Natural killer cell (primary cell): Measurements from ENCODE around the gene FNTB. TPM values are rescaled to one million over a fixed set of nuclear protein-coding genes. Genes with fewer than 3 reads are reported as not detected.
A peak's percentile ranks its signal among the peaks of the same experiment; 100 is the strongest.

Experiments
- ATAC-seq, 3 donors: fragments of 150-1000 bp in 2 of 3; fragments of 200-7000 bp in 1 of 3; cut with Tn5 transposase; 1 replicate in 1 of 3; 2 replicates in 2 of 3; pipeline ENCODE4 v1.10.0; 2021; ENCODE audit warnings: mild to moderate bottlenecking in 2 of 3, moderate library complexity in 2 of 3
- DNase-seq, 2 donors: peaks; one replicate each; pipeline versions ENCODE4 v3.0.0 to v3.0.0-alpha.2; 2013 to 2021; ENCODE audit warnings: mixed read lengths in 1 of 2
- H3K27ac ChIP-seq: one replicate; pipeline ENCODE4 v1.5.1; 2013; ENCODE audit warnings: mild to moderate bottlenecking, low read length
- H3K27me3 ChIP-seq: one replicate; pipeline ENCODE4 v1.6.1; 2013; ENCODE audit warnings: low read length; ENCODE audit not compliant: control insufficient read depth, insufficient read depth
- H3K36me3 ChIP-seq: one replicate; pipeline ENCODE4 v1.6.1; 2013; ENCODE audit warnings: low read length; ENCODE audit not compliant: control insufficient read depth, insufficient read depth
- H3K4me1 ChIP-seq: one replicate; pipeline ENCODE4 v1.6.1; 2013; ENCODE audit warnings: low read length; ENCODE audit not compliant: control insufficient read depth, insufficient read depth
- H3K4me3 ChIP-seq: one replicate; pipeline ENCODE4 v1.5.1; 2013; ENCODE audit warnings: low read length
- H3K9me3 ChIP-seq: one replicate; pipeline ENCODE4 v1.6.1; 2013; ENCODE audit warnings: low read length; ENCODE audit not compliant: control insufficient read depth, insufficient read depth
- H3K27ac Mint-ChIP-seq, 2 donors: one replicate each; pipeline ENCODE4 v1.8.0; 2022; ENCODE audit warnings: mild to moderate bottlenecking in 2 of 2, mixed read lengths in 2 of 2, moderate library complexity in 1 of 2
- H3K27me3 Mint-ChIP-seq, 2 donors: one replicate each; pipeline ENCODE4 v1.8.0; 2022; ENCODE audit warnings: low read depth in 2 of 2, mixed read lengths in 2 of 2
- H3K36me3 Mint-ChIP-seq: one replicate; pipeline ENCODE4 v1.8.0; 2022; ENCODE audit warnings: mixed read lengths
- H3K4me1 Mint-ChIP-seq, 2 donors: one replicate each; pipeline ENCODE4 v1.8.0; 2022; ENCODE audit warnings: mixed read lengths in 2 of 2
- H3K4me3 Mint-ChIP-seq: one replicate; pipeline ENCODE4 v1.8.0; 2022; ENCODE audit warnings: mild to moderate bottlenecking, moderate library complexity, mixed read lengths
- H3K9me3 Mint-ChIP-seq, 2 donors: one replicate each; pipeline ENCODE4 v1.8.0; 2022; ENCODE audit warnings: mixed read lengths in 2 of 2
- WGBS: methylation state at CpG from one replicate; pipeline ENCODE4 v1.1.7; 2013; ENCODE audit warnings: missing lambda C conversion rate; ENCODE audit not compliant: insufficient coverage; 5-methylcytosine and 5-hydroxymethylcytosine counted together
- intact Hi-C: fragments of 100-400 bp; cut with micrococcal nuclease; formaldehyde crosslinking; loops from one replicate; pipeline ENCODE4 v1.14.2; 2022
- total RNA-seq, 4 donors: library from RNA; stranded (reverse); fragments of 120-200 nt in 1 of 4; gene quantifications; one replicate each; pipeline versions ENCODE4 v1.2.3 to v1.2.4, GENCODE V29; 2013 to 2022
- TF ChIP-seq, protein P1 (sequence below): fragments of 200-600 bp; IDR thresholded peaks from one replicate; pipeline ENCODE4 v1.8.0; 2022; ENCODE audit warnings: antibody characterized with exemption

FNTB gene
- total RNA-seq, 3 donors from 2014 or later (not counting 1 experiment from before 2014, with no cell fraction given), result 4.0 to 8.7 (median 8.4) TPM

DNA sequence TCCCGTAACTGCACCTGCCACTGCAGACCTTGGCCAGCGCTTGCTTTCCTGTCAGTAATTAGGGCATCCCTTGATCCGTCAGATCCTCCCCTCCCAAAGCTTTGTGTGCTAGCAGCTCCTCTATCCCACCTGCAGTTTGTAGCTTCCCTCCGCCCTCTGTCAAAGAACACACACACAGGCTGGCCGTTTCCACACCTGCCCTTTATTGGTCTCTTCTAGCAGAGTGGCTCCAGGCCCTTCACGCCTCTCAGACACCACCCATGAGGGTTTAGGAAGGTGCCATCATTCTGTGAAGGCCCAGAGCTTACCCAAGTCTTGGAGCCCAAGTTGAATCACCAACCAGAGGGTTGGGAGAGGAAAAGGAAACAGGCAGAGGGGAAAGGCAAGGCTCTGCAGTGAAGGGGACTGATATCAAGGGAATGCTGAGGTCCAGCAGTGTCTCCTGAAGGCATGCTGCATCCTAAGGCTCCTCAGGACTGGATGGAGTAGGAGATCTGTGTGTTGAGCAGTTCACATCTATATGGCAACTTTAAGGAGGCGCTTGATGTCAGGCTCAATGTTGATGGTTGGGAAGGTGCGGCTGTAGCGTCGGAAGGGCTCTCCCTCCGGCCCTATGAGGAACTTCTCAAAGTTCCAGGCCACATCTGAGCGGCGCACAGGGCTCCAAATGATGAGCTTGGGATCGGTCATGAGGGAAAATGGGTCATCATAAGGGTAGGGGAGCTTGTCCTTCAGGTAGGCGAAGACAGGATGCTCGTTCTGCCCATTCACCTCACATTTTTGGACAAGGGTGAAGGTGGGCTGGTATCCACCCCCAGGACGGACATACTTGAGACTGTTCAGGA lies 47.5 kb upstream of the FNTB start:
- H3K4me1 ChIP-seq, result peaks cover 11% of the 10 kb centered on the region
- no peak overlapping the region for H3K4me3 ChIP-seq
- WGBS, result 98% methylated on average over 17 of the region's 17 CpGs
- peaks cover 17% of the 10 kb centered on the region for H3K36me3 ChIP-seq
- no peaks in the 10 kb centered on the region for H3K9me3 Mint-ChIP-seq
- ATAC-seq, result no peak
- no peak overlapping the region for H3K4me3 Mint-ChIP-seq
- peaks cover 49 to 73% of the 10 kb centered on the region in 2 donors for H3K4me1 Mint-ChIP-seq
- no peak overlapping the region for H3K27ac ChIP-seq
- TF ChIP-seq, protein P1, sequence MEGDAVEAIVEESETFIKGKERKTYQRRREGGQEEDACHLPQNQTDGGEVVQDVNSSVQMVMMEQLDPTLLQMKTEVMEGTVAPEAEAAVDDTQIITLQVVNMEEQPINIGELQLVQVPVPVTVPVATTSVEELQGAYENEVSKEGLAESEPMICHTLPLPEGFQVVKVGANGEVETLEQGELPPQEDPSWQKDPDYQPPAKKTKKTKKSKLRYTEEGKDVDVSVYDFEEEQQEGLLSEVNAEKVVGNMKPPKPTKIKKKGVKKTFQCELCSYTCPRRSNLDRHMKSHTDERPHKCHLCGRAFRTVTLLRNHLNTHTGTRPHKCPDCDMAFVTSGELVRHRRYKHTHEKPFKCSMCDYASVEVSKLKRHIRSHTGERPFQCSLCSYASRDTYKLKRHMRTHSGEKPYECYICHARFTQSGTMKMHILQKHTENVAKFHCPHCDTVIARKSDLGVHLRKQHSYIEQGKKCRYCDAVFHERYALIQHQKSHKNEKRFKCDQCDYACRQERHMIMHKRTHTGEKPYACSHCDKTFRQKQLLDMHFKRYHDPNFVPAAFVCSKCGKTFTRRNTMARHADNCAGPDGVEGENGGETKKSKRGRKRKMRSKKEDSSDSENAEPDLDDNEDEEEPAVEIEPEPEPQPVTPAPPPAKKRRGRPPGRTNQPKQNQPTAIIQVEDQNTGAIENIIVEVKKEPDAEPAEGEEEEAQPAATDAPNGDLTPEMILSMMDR, result no peak
- intact Hi-C loops, result no loop called here
- H3K9me3 ChIP-seq, result no peaks in the 10 kb centered on the region
- H3K27me3 ChIP-seq, result no peaks in the 10 kb centered on the region
- H3K27me3 Mint-ChIP-seq, result no peaks in the 10 kb centered on the region
- H3K27ac Mint-ChIP-seq, result peak overlapping the region; percentile 1 to 26
- no peaks in the 10 kb centered on the region for H3K36me3 Mint-ChIP-seq
- no peak for DNase-seq

DNA sequence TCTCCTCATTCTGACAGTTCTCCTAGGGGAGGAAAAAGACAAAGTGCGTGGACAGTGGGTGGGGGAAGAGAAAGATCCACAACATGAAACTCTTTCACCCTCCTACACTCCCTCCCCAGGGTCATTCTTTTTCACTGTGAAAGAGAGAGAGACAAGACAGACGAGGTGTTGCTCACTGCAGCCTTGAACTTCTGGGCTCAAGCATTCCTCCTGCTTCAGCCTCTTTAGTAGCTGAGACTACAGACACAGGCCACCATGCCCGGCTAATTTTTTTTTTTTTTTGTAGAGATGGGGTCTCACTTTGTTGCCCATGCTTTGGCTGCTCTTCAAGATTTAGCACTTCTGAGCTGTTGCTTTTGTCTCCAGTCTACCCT lies 46.9 kb upstream of the FNTB start:
- Mint-ChIP-seq H3K27ac (peak overlapping the region in 1 of 2 donors; percentile 37), H3K9me3 (no peaks in the 10 kb centered on the region), H3K27me3 (no peaks in the 10 kb centered on the region), H3K4me3 (no peak overlapping the region), H3K4me1 (peaks cover 55 to 76% of the 10 kb centered on the region in 2 donors), H3K36me3 (no peaks in the 10 kb centered on the region)
- no peaks in the 10 kb centered on the region for H3K27me3 ChIP-seq
- WGBS, result 76% methylated on average over 2 of the region's 3 CpGs
- peaks cover 12% of the 10 kb centered on the region for H3K36me3 ChIP-seq
- H3K9me3 ChIP-seq, result no peaks in the 10 kb centered on the region
- peaks cover 14% of the 10 kb centered on the region for H3K4me1 ChIP-seq
- DNase-seq, result no peak
- no peak for ATAC-seq
- no peak overlapping the region for H3K4me3 ChIP-seq
- TF ChIP-seq, protein P1, result no peak
- intact Hi-C loops, result no loop called here
- H3K27ac ChIP-seq, result no peak overlapping the region

DNA sequence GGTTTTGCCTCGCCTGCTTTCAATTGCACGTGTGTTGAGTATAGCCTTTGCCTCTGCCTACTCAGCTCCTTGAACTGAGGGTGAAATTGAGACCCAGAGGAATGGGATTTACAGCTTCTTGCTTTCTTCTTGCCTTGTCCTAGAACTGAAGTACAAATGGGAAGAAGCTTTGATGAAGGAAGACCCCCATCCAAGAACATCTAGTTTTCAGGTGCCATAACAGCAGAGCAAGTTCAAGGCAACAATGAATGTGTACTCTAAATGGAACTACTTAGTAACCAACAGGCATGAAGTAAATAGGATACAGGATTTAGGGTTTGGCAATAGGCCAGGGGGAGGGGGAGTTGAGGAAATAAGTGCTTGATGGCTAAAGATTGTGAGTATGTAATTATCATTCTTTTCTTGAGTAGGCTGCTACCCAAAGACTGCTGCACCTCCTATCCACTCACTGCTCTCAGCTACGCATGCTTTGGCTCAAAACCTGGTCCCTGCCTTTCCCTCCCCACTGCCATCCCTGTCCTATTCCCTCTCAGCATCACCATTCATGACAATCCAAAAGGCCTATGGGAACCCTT lies 46.3 kb upstream of the FNTB start:
- TF ChIP-seq, protein P1, result no peak
- WGBS, result 89% methylated on average over 3 of the region's 3 CpGs
- Histone ChIP-seq H3K4me1 (peaks cover 14% of the 10 kb centered on the region), H3K36me3 (peaks cover 10% of the 10 kb centered on the region), H3K4me3 (no peak overlapping the region), H3K27ac (no peak overlapping the region), H3K9me3 (no peaks in the 10 kb centered on the region), H3K27me3 (no peaks in the 10 kb centered on the region)
- DNase-seq, result no peak
- Mint-ChIP-seq H3K4me1 (peaks cover 54 to 76% of the 10 kb centered on the region in 2 donors), H3K9me3 (no peaks in the 10 kb centered on the region), H3K4me3 (no peak overlapping the region), H3K27ac (peak overlapping the region in 1 of 2 donors; percentile 37), H3K36me3 (no peaks in the 10 kb centered on the region), H3K27me3 (no peaks in the 10 kb centered on the region)
- no peak for ATAC-seq
- intact Hi-C loops, result no loop called here
